GM08714 (cell line): ENCODE results near the gene ZNF454.

Source experiments
- H3K4me3 ChIP-seq: fragments of 200-500 bp; sonication (Bioruptor generic); 2 replicates; pipeline ENCODE4 v1.5.1; 2014; ENCODE audit warnings: mild to moderate bottlenecking, low read length, inconsistent platforms
- ZNF274 ChIP-seq: IDR thresholded peaks from 2 replicates; pipeline ENCODE4 v1.6.1; 2012; ENCODE audit warnings: mild to moderate bottlenecking, low read depth, low read length

ZNF454 gene

GRCh38 chr5:178988436-178989220 is 47.6 kb downstream of the ZNF454 start:
- no peak for TF ChIP-seq ZNF274
- H3K4me3 ChIP-seq = no peak overlapping the region

GRCh38 chr5:178989311-178989710 is 48.3 kb downstream of the ZNF454 start:
- no peak for TF ChIP-seq ZNF274
- H3K4me3 ChIP-seq = no peak overlapping the region

- no peak overlapping the region for H3K4me3 ChIP-seq
These were observed 49.5 kb downstream of the ZNF454 start for GRCh38 chr5:178990491-178990890.

GRCh38 chr5:178991190-178992145 is 50.5 kb downstream of the ZNF454 start:
- no peak overlapping the region for H3K4me3 ChIP-seq
- no peak for TF ChIP-seq ZNF274

More at GRCh38 chr5:178990491-178990890, 49.5 kb downstream of the ZNF454 start:
- TF ChIP-seq ZNF274 = no peak

GRCh38 chr5:178992291-178992895 is 51.4 kb downstream of the ZNF454 start:
- no peak for TF ChIP-seq ZNF274
- H3K4me3 ChIP-seq = no peak overlapping the region

GRCh38 chr5:178993236-178993765 is 52.3 kb downstream of the ZNF454 start:
- no peak for TF ChIP-seq ZNF274
- no peak overlapping the region for H3K4me3 ChIP-seq

- no peak overlapping the region for H3K4me3 ChIP-seq
These were observed 53.1 kb downstream of the ZNF454 start for GRCh38 chr5:178993955-178994579.

GRCh38 chr5:178994580-178995340 is 53.8 kb downstream of the ZNF454 start, which contains the start of gene GRM6:
TSS of gene GRM6 (minus strand) at chr5:178995320. CDS start at chr5:178994944, 376 bp downstream.
- no peak within 1 kb of the TSS for H3K4me3 ChIP-seq
- no peak for TF ChIP-seq ZNF274

More at GRCh38 chr5:178993955-178994579, 53.1 kb downstream of the ZNF454 start:
- no peak for TF ChIP-seq ZNF274

- no peak overlapping the region for H3K4me3 ChIP-seq
- TF ChIP-seq ZNF274 = no peak
These were observed 54.3 kb downstream of the ZNF454 start for GRCh38 chr5:178995341-178995690.

- no peak for TF ChIP-seq ZNF274
- H3K4me3 ChIP-seq = no peak overlapping the region
These were observed 55.2 kb downstream of the ZNF454 start for GRCh38 chr5:178996156-178996555.

GRCh38 chr5:178997191-178997590 is 56.2 kb downstream of the ZNF454 start:
- no peak for TF ChIP-seq ZNF274
- H3K4me3 ChIP-seq = no peak overlapping the region

GRCh38 chr5:178998441-178998840 is 57.4 kb downstream of the ZNF454 start:
- TF ChIP-seq ZNF274 = no peak
- H3K4me3 ChIP-seq = no peak overlapping the region

GRCh38 chr5:179006564-179006963 is 65.6 kb downstream of the ZNF454 start:
- no peak for TF ChIP-seq ZNF274
- no peak overlapping the region for H3K4me3 ChIP-seq
